Right cardiac atrium (tissue), 5 donors: Measurements from ENCODE around the gene GSTA4. TPM values are rescaled to one million over a fixed set of nuclear protein-coding genes. Genes with fewer than 3 reads are reported as not detected.

Experiments
- ATAC-seq, 2 donors: fragments of 200-7000 bp; cut with Tn5 transposase; one replicate each; pipeline versions ENCODE4 v1.8.0 to v1.9.1; 2020; ENCODE audit warnings: moderate library complexity in 2 of 2, mild to moderate bottlenecking in 1 of 2
- DNase-seq, 3 donors: peaks; one replicate each; pipeline ENCODE4 v3.0.0-alpha.2; 2020
- H3K27ac ChIP-seq: one replicate; pipeline ENCODE4 v1.5.1; 2013; ENCODE audit warnings: mild to moderate bottlenecking, low read length, control low read depth, moderate library complexity
- H3K27me3 ChIP-seq: one replicate; pipeline ENCODE4 v1.6.1; 2013; ENCODE audit not compliant: control insufficient read depth, insufficient read depth
- H3K4me1 ChIP-seq: one replicate; pipeline ENCODE4 v1.6.1; 2013; ENCODE audit warnings: low read length; ENCODE audit not compliant: control insufficient read depth, insufficient read depth
- H3K4me3 ChIP-seq: one replicate; pipeline ENCODE4 v1.5.1; 2013; ENCODE audit warnings: low read length, control low read depth
- H3K9me3 ChIP-seq: one replicate; pipeline ENCODE4 v1.6.1; 2013; ENCODE audit warnings: low read length; ENCODE audit not compliant: control insufficient read depth
- WGBS: extraction: QIAGEN DNeasy Blood & Tissue Kit; methylation state at CpG from one replicate; pipeline ENCODE4 v1.1.7; 2013; 5-methylcytosine and 5-hydroxymethylcytosine counted together
- intact Hi-C, 4 donors: fragments of 100-400 bp; cut with DNase I; formaldehyde crosslinking; loops; one replicate each; pipeline versions ENCODE4 v1.11.0 to v1.14.0; 2022 to 2023
- polyA plus RNA-seq: library from polyadenylated mRNA; stranded (reverse); fragments of 200-250 nt; gene quantifications from one replicate; pipeline ENCODE4 v1.2.3, GENCODE V29; 2013
- total RNA-seq, 4 donors: library from RNA; stranded (reverse); fragmentation: NEBNext Ultra II Directional; extraction: Animal tissue kit (Norgen Biotek cat#: 25700); gene quantifications; one replicate each; pipeline ENCODE4 v1.2.1, GENCODE V29; 2021
- donor health status: healthy with polysubstance abuse.
- donor health status: DM: no; HTN: yes; CAD: no.
- donor health status: DM: no; HTN: no; CAD: no.
- donor health status: DM: no; HTN: yes; CAD: no; lungs with severe emphysema.
- donor health status: DM: yes; HTN: yes; CAD: no.

The GSTA4 gene
- total and polyA plus RNA-seq, 5 donors: 11.5 to 17.6 (median 15.9) TPM

DNA sequence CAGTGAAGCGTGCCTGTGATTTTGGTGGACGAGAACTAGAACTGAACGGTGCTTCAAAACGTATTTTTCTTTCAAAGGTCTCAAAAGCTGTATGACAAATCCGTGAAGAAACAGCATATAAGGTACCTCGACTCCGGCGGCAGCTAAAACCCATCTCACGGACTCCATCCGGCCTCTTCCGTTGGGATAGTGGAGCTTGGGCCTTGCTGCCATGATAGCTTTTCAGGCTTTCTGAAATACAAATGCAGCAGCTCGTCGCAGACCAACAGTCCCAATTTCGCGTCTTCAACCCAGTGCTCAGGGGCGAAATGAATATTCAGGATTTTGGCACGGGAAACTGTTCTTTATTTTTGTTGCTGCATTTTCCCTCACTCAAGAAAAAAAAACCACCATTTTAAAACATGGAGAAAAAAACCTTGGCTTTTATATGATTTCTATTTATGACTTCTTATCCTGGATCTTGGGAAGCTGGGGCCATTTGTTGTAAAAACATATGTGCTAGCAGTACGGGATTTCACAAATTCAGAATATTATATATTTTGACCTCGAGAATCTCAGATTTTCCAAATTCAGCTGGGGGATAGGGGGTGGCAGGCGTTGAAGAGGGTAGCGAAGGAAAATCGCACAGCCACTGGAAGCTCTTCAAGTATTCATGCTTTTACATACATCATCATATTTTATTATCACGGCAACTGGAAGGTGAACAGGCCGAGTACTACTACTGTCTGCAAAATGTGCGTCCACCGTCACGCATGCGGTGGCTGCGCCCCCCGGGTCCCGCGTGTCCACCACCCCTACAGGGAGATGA lies 849 bp downstream of the GSTA4 start:
- intact Hi-C loops: loop anchor here in 1 of 4 donors (2.0 kb wide), 1 partner anchor 71 kb away; the partner anchor contains the start of gene FBXO9
- DNase-seq (peak in 1 of 3 donors; percentile 56), ATAC-seq (no peak)
- 5% methylated on average over 32 of the region's 32 CpGs for WGBS
- Histone ChIP-seq H3K27me3 (no peaks in the 10 kb centered on the region), H3K9me3 (no peaks in the 10 kb centered on the region), H3K4me3 (peak overlapping the region; percentile 61), H3K27ac (peak overlapping the region; percentile 96), H3K4me1 (peaks cover 1% of the 10 kb centered on the region)

DNA sequence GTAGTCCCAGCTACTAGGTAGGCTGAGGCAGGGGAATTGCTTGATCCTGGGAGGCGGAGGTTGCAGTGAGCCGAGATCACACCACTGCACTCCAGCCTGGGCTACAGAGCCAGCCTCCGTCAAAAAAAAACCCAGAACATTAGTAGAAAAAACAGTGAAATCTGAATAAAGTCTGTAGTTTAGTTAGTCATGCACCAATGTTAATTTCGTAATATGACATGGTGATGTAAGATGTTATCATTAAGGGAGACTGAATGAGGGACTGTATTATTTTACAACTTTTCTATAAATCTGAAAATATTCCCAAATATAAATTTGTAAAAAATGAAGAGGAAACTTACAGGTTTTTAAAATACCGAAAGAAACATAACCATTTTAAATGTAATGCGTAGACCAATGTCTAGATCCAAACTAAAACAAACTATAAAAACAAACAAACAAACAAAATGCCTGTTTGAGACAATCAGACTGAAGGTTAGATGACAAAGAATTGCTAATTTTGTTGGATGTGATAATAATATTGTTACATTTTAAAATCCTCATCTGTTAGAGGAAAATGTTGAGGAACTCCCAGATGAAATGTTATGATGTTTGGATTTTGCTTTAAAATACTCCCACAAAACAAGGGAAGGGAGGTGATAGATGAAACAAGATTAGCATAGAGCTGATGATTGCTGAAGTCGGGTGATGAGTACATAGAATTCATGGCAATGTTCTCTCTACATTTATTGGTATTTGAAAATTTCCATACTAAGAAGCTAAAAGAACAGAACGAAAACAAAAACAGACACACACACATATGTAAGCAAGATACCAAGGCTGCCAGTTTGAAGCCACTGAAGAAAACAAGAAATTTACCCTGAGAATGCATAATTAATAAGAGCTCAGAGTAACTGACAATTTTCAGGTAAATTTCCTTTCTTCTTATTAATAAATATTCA lies 1.8 kb downstream of the GSTA4 start:
- Histone ChIP-seq H3K27me3 (no peaks in the 10 kb centered on the region), H3K4me3 (peak overlapping the region; percentile 61), H3K9me3 (no peaks in the 10 kb centered on the region), H3K27ac (peak overlapping the region; percentile 49), H3K4me1 (peaks cover 1% of the 10 kb centered on the region)
- 61% methylated on average over 8 of the region's 8 CpGs for WGBS
- no peak for ATAC-seq
- no peak for DNase-seq
- intact Hi-C loops: no loop called here

DNA sequence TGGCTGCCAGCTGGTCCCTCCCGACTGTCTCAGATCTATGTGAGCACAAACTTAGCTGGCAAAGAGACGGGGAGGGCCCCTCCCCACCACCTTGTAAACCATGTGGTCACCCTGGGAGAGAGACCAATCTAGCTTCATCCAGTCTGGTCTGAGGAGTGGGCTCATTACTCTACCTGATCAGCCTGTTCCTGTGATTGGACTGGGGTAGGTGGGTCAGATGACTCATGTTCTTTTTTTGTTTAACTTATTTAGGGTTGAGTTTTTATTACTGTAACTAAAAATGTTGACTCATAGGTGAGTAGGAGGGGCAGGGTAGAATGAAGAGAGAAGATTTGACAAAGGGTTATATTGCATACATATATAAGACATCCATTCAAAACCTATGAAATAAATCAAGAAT lies 4.7 kb downstream of the GSTA4 start:
- ATAC-seq (no peak), DNase-seq (no peak)
- Histone ChIP-seq H3K9me3 (no peaks in the 10 kb centered on the region), H3K27ac (no peak overlapping the region), H3K27me3 (no peaks in the 10 kb centered on the region), H3K4me3 (no peak overlapping the region), H3K4me1 (peaks cover 1% of the 10 kb centered on the region)
- intact Hi-C loops: no loop called here
- WGBS: 94% methylated on average over 2 of the region's 2 CpGs

DNA sequence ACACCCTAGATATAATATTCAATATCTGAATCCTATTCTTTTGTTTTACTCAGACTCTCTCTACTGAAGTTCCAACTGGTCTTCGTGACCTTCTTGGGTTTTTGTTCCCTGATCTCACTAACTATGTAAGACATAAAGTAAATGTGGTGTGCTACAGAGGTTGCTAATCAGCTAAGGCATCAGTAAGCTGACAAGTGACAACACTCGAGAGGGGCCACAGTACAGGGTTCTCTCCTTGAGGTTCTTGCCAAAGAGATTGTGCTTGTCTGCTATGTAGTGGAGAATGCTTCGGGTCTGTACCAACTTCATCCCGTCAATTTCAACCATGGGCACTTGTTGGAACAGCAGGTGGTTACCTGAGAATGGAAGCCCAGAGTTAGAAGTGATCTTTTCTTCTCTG lies 9.9 kb downstream of the GSTA4 start:
- 94% methylated on average over 4 of the region's 4 CpGs for WGBS
- no peak overlapping the region for H3K27ac ChIP-seq
- H3K4me3 ChIP-seq: no peak overlapping the region
- H3K4me1 ChIP-seq: peaks cover 1% of the 10 kb centered on the region
- H3K27me3 ChIP-seq: no peaks in the 10 kb centered on the region
- H3K9me3 ChIP-seq: no peaks in the 10 kb centered on the region
- intact Hi-C loops: no loop called here
- no peak for ATAC-seq
- DNase-seq: no peak

DNA sequence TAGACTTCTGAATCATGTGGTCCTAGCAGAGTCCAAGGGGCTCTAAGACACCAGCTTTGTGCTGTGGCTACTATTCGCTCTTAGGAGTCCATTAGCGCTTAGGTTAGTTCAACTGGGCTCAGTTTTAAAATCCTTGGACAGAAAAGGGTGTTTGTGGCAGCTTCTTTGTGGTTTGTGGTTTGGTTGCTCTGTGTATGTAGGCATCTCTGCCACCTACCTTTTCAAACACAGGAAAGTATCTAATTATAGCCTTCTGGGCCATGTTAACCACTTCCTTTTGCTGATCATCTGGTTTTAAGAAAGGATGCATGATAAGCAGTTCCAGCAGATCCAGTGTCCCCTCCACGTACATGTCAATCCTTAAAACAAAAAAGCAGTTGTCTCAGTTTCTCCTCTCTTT lies 10.8 kb downstream of the GSTA4 start:
- Histone ChIP-seq H3K9me3 (no peaks in the 10 kb centered on the region), H3K27ac (no peak overlapping the region), H3K4me3 (no peak overlapping the region), H3K4me1 (no peaks in the 10 kb centered on the region), H3K27me3 (no peaks in the 10 kb centered on the region)
- no peak for DNase-seq
- intact Hi-C loops: no loop called here
- no peak for ATAC-seq
- WGBS: 85% methylated on average over 3 of the region's 3 CpGs

DNA sequence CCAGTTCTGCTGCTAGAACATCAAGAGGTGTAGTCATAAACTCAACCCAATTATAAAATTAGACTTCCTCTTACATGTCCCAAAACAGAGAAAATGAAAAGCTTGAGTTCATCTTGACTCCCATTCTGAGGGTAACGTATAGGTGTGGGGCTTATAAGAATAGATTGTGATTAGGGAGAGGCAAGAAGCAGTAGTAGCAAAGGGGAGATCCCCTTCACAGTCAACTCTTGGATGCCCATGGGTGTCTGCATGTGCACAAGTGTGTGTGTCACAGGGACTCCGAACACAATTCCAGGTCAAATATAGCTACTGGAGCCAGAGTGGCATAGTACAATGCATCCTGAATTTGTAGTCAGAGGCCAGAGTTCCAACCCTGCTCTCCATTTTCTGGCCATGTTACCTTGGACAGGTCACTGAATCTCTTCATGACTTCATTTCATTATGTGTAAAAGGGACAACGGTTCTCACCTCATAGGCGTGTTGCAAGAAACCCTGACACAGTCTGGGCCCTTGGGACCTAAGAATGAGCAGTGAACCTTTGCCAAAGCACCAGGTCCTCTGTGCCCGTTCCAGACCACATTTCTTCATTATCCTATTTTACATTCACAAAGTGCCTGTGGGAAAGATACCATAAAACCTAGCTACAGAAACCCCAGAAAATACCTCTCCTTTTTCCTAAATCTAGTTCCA lies 11.8 kb downstream of the GSTA4 start:
- ATAC-seq: no peak

DNA sequence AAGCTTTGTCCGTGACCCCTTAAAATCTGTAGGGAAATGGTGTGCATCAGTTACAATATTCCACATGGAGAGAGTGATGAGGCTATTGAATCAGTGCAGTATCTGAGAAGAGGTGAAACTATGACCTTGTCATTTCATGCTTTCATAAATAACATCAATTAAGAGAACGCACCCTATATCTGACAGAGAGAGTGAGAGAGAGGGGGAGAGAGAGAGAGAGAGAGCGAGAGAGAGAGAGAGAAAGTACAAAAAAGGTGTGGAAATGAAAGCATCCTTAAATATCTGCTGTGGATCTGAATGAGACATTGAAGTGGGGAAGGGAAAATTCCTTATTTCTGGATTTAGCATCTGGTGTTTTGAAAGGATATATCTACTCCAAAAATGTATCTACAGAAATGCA lies 12.4 kb downstream of the GSTA4 start:
- Histone ChIP-seq H3K4me1 (no peaks in the 10 kb centered on the region), H3K4me3 (no peak overlapping the region), H3K27me3 (no peaks in the 10 kb centered on the region), H3K9me3 (no peaks in the 10 kb centered on the region), H3K27ac (no peak overlapping the region)
- DNase-seq (no peak), ATAC-seq (no peak)
- WGBS: 98% methylated on average over 3 of the region's 3 CpGs
- intact Hi-C loops: no loop called here

More for the DNA sequence above, 11.8 kb downstream of the GSTA4 start:
- Histone ChIP-seq H3K4me3 (no peak overlapping the region), H3K27me3 (no peaks in the 10 kb centered on the region), H3K9me3 (no peaks in the 10 kb centered on the region), H3K4me1 (no peaks in the 10 kb centered on the region), H3K27ac (no peak overlapping the region)
- DNase-seq: no peak
- 95% methylated on average over 5 of the region's 5 CpGs for WGBS
- intact Hi-C loops: no loop called here

DNA sequence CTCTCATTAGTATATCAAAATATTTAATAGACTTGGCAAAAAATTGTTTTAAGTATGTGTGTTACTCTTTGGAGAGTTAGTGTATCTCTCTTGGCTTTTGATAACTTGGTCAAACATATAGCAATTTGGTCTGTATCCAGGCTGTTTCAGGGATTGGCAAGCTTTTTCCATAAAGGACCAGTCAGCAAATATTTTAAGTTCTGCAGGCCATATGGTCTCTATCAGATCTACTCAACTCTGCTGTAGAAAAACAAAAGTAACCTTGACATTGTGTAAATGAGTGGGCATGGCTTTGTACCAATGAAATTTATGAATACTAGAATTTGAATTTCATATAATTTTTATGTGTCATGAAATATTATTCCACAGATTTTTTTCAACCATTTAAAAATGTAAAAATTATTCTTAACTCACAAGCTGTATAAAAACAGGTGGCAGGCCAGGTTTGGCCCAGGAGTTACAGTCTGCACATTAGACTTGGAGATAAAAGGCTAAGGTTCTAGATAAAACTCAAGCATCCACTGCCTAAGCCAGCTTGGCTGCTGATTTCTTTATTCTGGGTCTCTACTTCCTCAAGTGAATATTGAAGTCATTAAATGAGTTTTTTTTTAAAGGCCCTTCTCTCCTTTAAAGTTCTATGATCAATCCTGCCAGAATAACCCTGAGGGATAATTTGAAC lies 13.7 kb downstream of the GSTA4 start:
- ATAC-seq (no peak), DNase-seq (no peak)
- H3K27me3 ChIP-seq: no peaks in the 10 kb centered on the region
- no peak overlapping the region for H3K4me3 ChIP-seq
- H3K9me3 ChIP-seq: no peaks in the 10 kb centered on the region
- H3K4me1 ChIP-seq: no peaks in the 10 kb centered on the region
- no peak overlapping the region for H3K27ac ChIP-seq
- intact Hi-C loops: no loop called here

DNA sequence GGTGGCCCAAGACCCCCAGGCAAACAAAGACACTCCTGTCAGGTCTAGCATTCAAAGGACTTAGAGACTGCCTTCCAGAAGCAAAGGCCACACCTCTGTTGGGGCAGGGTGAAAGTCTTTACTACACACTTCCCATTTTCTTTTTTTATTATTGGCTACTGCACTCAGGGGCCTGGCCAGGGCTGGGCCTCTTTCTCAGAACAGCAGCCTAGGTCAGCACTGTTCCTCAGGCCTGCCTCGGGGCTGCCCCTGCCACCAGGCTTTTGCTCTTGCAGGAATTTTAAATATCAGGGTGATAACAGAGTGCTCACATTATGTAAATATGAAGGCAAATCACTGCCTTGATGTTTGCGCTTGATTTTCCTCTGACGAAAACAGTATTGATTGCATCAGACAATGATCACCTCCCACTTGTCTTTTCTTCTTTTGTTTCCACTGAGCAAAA lies 18.5 kb downstream of the GSTA4 start:
- Histone ChIP-seq H3K27ac (no peak overlapping the region), H3K27me3 (no peaks in the 10 kb centered on the region), H3K4me1 (no peaks in the 10 kb centered on the region), H3K9me3 (no peaks in the 10 kb centered on the region), H3K4me3 (no peak overlapping the region)
- 76% methylated on average over 3 of the region's 3 CpGs for WGBS
- ATAC-seq (peak in 1 of 2 donors; percentile 24), DNase-seq (peak in 2 of 3 donors; percentile 48 to 58)
- intact Hi-C loops: no loop called here

DNA sequence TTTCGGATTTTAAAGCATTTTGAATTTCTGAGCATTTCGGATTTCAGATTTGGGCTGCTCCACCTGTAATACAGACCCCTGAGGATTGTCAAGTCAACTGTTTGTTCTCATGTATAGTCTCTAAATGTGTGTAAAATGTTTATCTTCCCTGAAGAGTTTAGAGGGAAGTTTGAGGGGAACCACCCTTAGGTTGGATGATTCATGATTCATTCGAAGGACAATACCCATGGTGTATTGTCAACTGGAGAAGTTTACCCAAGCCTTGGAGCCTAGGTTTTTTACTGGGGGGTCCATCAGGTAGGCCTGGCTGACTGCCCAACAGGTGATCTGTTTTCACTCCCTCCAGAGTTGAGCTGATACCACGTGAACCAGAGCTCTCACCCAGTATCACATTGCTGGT lies 18.9 kb downstream of the GSTA4 start:
- 80% methylated on average over 4 of the region's 4 CpGs for WGBS
- Histone ChIP-seq H3K27ac (no peak overlapping the region), H3K4me1 (no peaks in the 10 kb centered on the region), H3K27me3 (no peaks in the 10 kb centered on the region), H3K4me3 (no peak overlapping the region), H3K9me3 (no peaks in the 10 kb centered on the region)
- intact Hi-C loops: no loop called here
- ATAC-seq (no peak), DNase-seq (no peak)
